SHP77 treated with DMSO at 0.1 percent for 48 hours (cell line): Measurements from ENCODE around the gene NXNL1.

ENCODE experiments used
- DNase-seq: peaks from one replicate; lab custom pipeline; 2025; lab: John Stamatoyannopoulos, UW

NXNL1 gene

GRCh38 chr19:17419154-17419620 lies 41.5 kb downstream of the NXNL1 start:
- no peak for DNase-seq

- DNase-seq = no peak
Measured at GRCh38 chr19:17418710-17419109, 42.0 kb downstream of the NXNL1 start.

GRCh38 chr19:17415121-17415520 lies 45.6 kb downstream of the NXNL1 start:
- no peak for DNase-seq

- no peak for DNase-seq
Measured at GRCh38 chr19:17414097-17414496, 46.6 kb downstream of the NXNL1 start.

GRCh38 chr19:17411801-17412200 lies 48.9 kb downstream of the NXNL1 start:
- no peak for DNase-seq

GRCh38 chr19:17409990-17410389 lies 50.7 kb downstream of the NXNL1 start:
- no peak for DNase-seq

GRCh38 chr19:17406887-17407196 lies 53.9 kb downstream of the NXNL1 start:
- no peak for DNase-seq

GRCh38 chr19:17406046-17406886 lies 54.5 kb downstream of the NXNL1 start:
- no peak for DNase-seq
